EH (cell line): ENCODE results near the gene DDX54.
"Not testable (repeated sequence)": the region's sequence is repeated elsewhere in the genome, so short reads cannot be mapped to it uniquely, and the experiment has no call there.

Experiments used
- DNase-seq: peaks from one replicate; pipeline ENCODE4 v3.0.0-alpha.2; 2015; ENCODE audit warnings: low read depth

The DDX54 gene

GRCh38 chr12:113220593-113221180 lies 35.4 kb upstream of the DDX54 start:
- DNase-seq: no peak

- peak; percentile 44 for DNase-seq
These were observed 30.7 kb upstream of the DDX54 start for GRCh38 chr12:113216027-113216426.

- peak; percentile 100 for DNase-seq
These were observed 29.7 kb upstream of the DDX54 start for GRCh38 chr12:113214895-113215400.

GRCh38 chr12:113211160-113211559 lies 25.9 kb upstream of the DDX54 start:
- DNase-seq: no peak

GRCh38 chr12:113208041-113208934 lies 23.0 kb upstream of the DDX54 start:
- DNase-seq: peak; percentile 74

- DNase-seq: no peak
These were observed 22.3 kb upstream of the DDX54 start for GRCh38 chr12:113207613-113208040.

GRCh38 chr12:113206802-113207201 lies 21.5 kb upstream of the DDX54 start:
- DNase-seq: not testable (repeated sequence)

GRCh38 chr12:113204804-113205203 lies 19.5 kb upstream of the DDX54 start:
- peak; percentile 26 for DNase-seq

GRCh38 chr12:113203852-113204760 lies 18.8 kb upstream of the DDX54 start:
- DNase-seq: no peak

GRCh38 chr12:113202300-113203075 lies 17.2 kb upstream of the DDX54 start:
- no peak for DNase-seq

GRCh38 chr12:113201187-113202177 lies 16.2 kb upstream of the DDX54 start:
- no peak for DNase-seq

- no peak for DNase-seq
These were observed 14.9 kb upstream of the DDX54 start for GRCh38 chr12:113200021-113200797.

GRCh38 chr12:113198296-113198695 lies 13.0 kb upstream of the DDX54 start:
- peak; percentile 47 for DNase-seq

GRCh38 chr12:113197518-113198077 lies 12.3 kb upstream of the DDX54 start:
- no peak for DNase-seq

- peak; percentile 87 for DNase-seq
These were observed 11.7 kb upstream of the DDX54 start for GRCh38 chr12:113196990-113197389.

GRCh38 chr12:113196582-113196981 lies 11.3 kb upstream of the DDX54 start:
- DNase-seq: no peak

- DNase-seq: no peak
These were observed 10.3 kb upstream of the DDX54 start for GRCh38 chr12:113195598-113195997.

- peak; percentile 87 for DNase-seq
These were observed 9.7 kb upstream of the DDX54 start for GRCh38 chr12:113194971-113195391.

- DNase-seq: no peak
These were observed 5.9 kb upstream of the DDX54 start for GRCh38 chr12:113191227-113191626.
